OCI-LY1 (cell line): ENCODE results near the gene ODAM.
"Not testable (repeated sequence)": the region's sequence is repeated elsewhere in the genome, so short reads cannot be mapped to it uniquely, and the experiment has no call there.

Experiments used
- H2AFZ ChIP-seq: fragments of 200-600 bp; sonication (generic), shearing (Covaris generic); 2 replicates; pipeline ENCODE4 v1.6.0; 2014; ENCODE audit warnings: antibody characterized with exemption, mild to moderate bottlenecking, low read length
- H3F3A ChIP-seq: fragments of 200-600 bp; sonication (generic), shearing (Covaris generic); 2 replicates; pipeline ENCODE4 v1.6.0; 2014; ENCODE audit warnings: mild to moderate bottlenecking, antibody characterized with exemption, low read length, moderate library complexity; ENCODE audit not compliant: insufficient read depth
- H3K27ac ChIP-seq: fragments of 200-600 bp; sonication (generic); 2 replicates; pipeline ENCODE4 v1.5.1; 2014; ENCODE audit warnings: low read length, mixed run types, mild to moderate bottlenecking, low read depth; ENCODE audit not compliant: poor library complexity, severe bottlenecking
- H3K27me3 ChIP-seq: fragments of 200-600 bp; sonication (generic); 2 replicates; pipeline ENCODE4 v1.6.0; 2014; ENCODE audit warnings: antibody characterized with exemption, mild to moderate bottlenecking, low read length, moderate library complexity; ENCODE audit not compliant: insufficient read depth
- H3K36me3 ChIP-seq: fragments of 200-600 bp; sonication (generic); 2 replicates; pipeline ENCODE4 v1.6.1; 2014; ENCODE audit warnings: mild to moderate bottlenecking, antibody characterized with exemption, low read length, moderate library complexity, mixed read lengths; ENCODE audit not compliant: insufficient read depth
- H3K4me1 ChIP-seq: fragments of 200-600 bp; sonication (generic); 2 replicates; pipeline ENCODE4 v1.5.1; 2014; ENCODE audit warnings: mild to moderate bottlenecking, low read length, moderate library complexity; ENCODE audit not compliant: insufficient read depth, severe bottlenecking
- H3K4me2 ChIP-seq: fragments of 200-600 bp; sonication (generic), shearing (Covaris generic); 2 replicates; pipeline ENCODE4 v1.6.1; 2014; ENCODE audit warnings: low read length
- H3K4me3 ChIP-seq: fragments of 200-600 bp; sonication (generic); 2 replicates; pipeline ENCODE4 v1.5.1; 2014; ENCODE audit warnings: low read length, low read depth, mild to moderate bottlenecking, mixed read lengths; ENCODE audit not compliant: poor library complexity, severe bottlenecking
- H3K79me2 ChIP-seq: fragments of 200-600 bp; shearing (Covaris generic); 2 replicates; pipeline ENCODE4 v1.6.1; 2016; ENCODE audit warnings: mixed run types, low read length, mixed read lengths; ENCODE audit not compliant: insufficient read depth
- H3K9ac ChIP-seq: fragments of 200-600 bp; sonication (generic), shearing (Covaris generic); 2 replicates; pipeline ENCODE4 v1.6.1; 2014; ENCODE audit warnings: mild to moderate bottlenecking, low read length, mixed read lengths
- H3K9me2 ChIP-seq: fragments of 200-600 bp; sonication (generic), shearing (Covaris generic); 2 replicates; pipeline ENCODE4 v1.6.1; 2014; ENCODE audit warnings: low read depth, mild to moderate bottlenecking, low read length, mixed read lengths
- H3K9me3 ChIP-seq: fragments of 200-600 bp; shearing (Covaris generic); 2 replicates; pipeline ENCODE4 v1.6.1; 2014; ENCODE audit warnings: low read length, mixed read lengths
- H4K20me1 ChIP-seq: fragments of 200-600 bp; sonication (generic), shearing (Covaris generic); 2 replicates; pipeline ENCODE4 v1.6.0; 2016; ENCODE audit warnings: mild to moderate bottlenecking, low read length; ENCODE audit not compliant: insufficient read depth
- EZH2 ChIP-seq: fragments of 200-600 bp; sonication (generic), shearing (Covaris generic); IDR thresholded peaks from 2 replicates; pipeline ENCODE4 v1.8.0; 2017; ENCODE audit warnings: borderline replicate concordance, mixed run types, mild to moderate bottlenecking, antibody characterized with exemption, low read length, moderate library complexity, mixed read lengths
- TF ChIP-seq, protein P1 (sequence below): fragments of 200-600 bp; sonication (generic), shearing (Covaris generic); IDR thresholded peaks from 2 replicates; pipeline ENCODE4 v1.5.1; 2017; ENCODE audit warnings: mild to moderate bottlenecking, antibody characterized with exemption, low read length, moderate library complexity, mixed read lengths

The ODAM gene

DNA sequence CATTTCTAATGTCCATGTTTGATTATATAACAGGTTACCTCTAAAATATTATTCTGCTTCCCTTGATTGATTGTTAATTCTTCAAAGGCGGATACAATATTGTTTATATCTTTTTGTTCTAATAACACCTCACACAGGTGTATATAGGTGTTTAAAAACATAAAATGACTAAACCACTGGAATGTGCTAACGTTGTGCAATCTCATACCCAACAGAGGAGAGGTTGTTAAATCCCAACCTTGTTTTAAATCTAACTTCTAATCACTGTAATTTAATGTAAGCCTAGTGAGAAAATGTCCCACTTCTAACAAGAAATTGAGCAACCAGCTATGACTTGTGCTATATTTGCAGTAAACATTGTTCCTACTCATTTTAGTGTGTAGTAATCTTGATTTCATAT lies 1.3 kb downstream of the ODAM start:
- Histone ChIP-seq H3K27ac (no peak overlapping the region), H3K4me1 (no peaks in the 10 kb centered on the region), H3K9ac (no peak overlapping the region), H3K9me2 (no peaks in the 10 kb centered on the region), H4K20me1 (no peaks in the 10 kb centered on the region), H3F3A (no peaks in the 10 kb centered on the region), H3K36me3 (no peaks in the 10 kb centered on the region), H3K9me3 (no peaks in the 10 kb centered on the region), H3K4me3 (no peak overlapping the region), H2AFZ (no peak overlapping the region), H3K27me3 (no peaks in the 10 kb centered on the region), H3K79me2 (no peaks in the 10 kb centered on the region), H3K4me2 (no peak overlapping the region)
- TF ChIP-seq, protein P1, sequence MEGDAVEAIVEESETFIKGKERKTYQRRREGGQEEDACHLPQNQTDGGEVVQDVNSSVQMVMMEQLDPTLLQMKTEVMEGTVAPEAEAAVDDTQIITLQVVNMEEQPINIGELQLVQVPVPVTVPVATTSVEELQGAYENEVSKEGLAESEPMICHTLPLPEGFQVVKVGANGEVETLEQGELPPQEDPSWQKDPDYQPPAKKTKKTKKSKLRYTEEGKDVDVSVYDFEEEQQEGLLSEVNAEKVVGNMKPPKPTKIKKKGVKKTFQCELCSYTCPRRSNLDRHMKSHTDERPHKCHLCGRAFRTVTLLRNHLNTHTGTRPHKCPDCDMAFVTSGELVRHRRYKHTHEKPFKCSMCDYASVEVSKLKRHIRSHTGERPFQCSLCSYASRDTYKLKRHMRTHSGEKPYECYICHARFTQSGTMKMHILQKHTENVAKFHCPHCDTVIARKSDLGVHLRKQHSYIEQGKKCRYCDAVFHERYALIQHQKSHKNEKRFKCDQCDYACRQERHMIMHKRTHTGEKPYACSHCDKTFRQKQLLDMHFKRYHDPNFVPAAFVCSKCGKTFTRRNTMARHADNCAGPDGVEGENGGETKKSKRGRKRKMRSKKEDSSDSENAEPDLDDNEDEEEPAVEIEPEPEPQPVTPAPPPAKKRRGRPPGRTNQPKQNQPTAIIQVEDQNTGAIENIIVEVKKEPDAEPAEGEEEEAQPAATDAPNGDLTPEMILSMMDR = no peak

DNA sequence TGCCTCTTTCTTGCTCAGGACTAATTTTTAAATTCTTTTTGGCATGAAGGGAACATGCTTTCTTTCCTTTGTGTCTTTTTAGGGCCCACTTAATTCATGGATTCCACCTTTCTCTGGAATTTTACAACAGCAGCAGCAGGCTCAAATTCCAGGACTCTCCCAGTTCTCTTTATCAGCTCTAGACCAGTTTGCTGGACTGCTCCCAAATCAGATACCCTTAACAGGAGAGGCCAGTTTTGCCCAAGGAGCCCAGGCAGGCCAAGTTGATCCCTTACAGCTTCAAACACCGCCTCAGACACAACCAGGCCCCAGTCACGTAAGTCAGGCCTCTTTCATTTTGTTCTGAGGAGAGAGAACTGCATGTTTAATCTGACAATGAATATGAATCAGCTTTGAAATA lies 2.3 kb downstream of the ODAM start:
- Histone ChIP-seq H4K20me1 (no peaks in the 10 kb centered on the region), H3K4me1 (no peaks in the 10 kb centered on the region), H3K27ac (no peak overlapping the region), H3F3A (no peaks in the 10 kb centered on the region), H3K9ac (no peak overlapping the region), H2AFZ (no peak overlapping the region), H3K4me2 (no peak overlapping the region), H3K27me3 (no peaks in the 10 kb centered on the region), H3K4me3 (no peak overlapping the region), H3K9me2 (no peaks in the 10 kb centered on the region), H3K9me3 (no peaks in the 10 kb centered on the region), H3K79me2 (no peaks in the 10 kb centered on the region), H3K36me3 (no peaks in the 10 kb centered on the region)
- TF ChIP-seq EZH2 = no peak
- TF ChIP-seq, protein P1 = no peak

DNA sequence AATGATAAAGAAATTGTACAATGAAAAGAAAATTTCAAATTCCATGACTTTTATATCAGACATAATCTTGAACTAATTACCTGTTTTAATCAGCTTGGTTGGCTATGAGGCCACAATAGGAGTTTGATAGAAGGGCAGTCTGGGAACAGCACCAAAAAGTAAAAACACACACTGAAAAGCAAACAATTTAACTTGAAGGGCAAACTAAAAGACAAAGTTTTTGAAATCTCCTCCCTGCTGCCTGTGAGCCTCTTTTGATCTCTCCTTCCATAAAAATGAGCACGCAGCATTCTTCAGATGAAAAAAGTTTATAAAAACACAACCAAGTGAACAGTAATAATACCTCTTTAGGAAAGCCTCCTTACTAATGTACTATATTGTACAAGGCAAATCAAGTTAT lies 8.1 kb downstream of the ODAM start:
- Histone ChIP-seq H3K4me2 (no peak overlapping the region), H3K9ac (no peak overlapping the region), H3K9me3 (no peaks in the 10 kb centered on the region), H3K79me2 (no peaks in the 10 kb centered on the region), H3K4me3 (no peak overlapping the region), H3K27ac (no peak overlapping the region), H4K20me1 (no peaks in the 10 kb centered on the region), H3K4me1 (no peaks in the 10 kb centered on the region), H3K36me3 (no peaks in the 10 kb centered on the region), H3K9me2 (no peaks in the 10 kb centered on the region), H3K27me3 (no peaks in the 10 kb centered on the region), H3F3A (no peaks in the 10 kb centered on the region), H2AFZ (no peak overlapping the region)
- TF ChIP-seq, protein P1 = no peak
- no peak for TF ChIP-seq EZH2

DNA sequence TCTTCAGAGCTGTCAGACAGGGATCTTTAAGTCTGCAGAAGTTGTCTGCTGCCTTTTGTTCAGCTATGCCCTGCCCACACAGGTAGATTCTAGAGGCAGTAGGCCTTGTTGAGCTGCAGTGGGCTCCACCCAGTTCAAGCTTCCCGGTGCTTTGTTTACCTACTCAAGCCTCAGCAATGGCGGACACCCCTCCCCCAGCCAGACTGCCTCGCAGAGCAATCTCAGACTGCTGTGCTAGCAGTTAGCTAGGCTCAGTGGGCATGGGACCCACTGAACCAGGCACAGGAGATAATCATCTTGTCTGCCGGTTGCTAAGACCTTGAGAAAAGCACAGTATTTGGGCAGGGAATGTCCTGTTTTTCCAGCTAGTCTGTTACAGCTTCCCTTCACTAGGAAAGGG lies 17.2 kb downstream of the ODAM start:
- H3K36me3 ChIP-seq, H3K79me2 ChIP-seq, H3K4me1 ChIP-seq, H4K20me1 ChIP-seq, H3K4me3 ChIP-seq, H3K27me3 ChIP-seq, H3K9ac ChIP-seq, H3K9me2 ChIP-seq, H3K9me3 ChIP-seq, H3K27ac ChIP-seq, H2AFZ ChIP-seq, H3K4me2 ChIP-seq, H3F3A ChIP-seq: not testable (repeated sequence)

DNA sequence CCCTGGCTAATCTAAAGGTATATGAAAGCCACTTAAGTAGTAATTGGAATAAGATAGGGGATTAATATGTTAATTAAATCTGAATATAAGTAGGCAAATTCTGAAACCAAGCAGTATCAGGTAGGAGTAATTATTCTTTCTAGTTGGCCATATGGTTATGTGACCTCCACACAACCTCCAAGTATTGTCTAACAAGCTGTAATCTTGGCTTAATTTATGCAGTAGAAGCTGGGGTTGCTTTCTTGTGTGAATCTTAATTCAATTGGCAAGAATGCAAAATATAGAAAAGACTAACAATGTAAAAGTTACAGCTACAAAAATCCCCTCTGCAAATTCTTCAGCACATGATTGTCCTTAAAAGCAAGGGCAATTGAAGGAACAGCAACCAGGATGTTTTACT lies 20.6 kb downstream of the ODAM start:
- H2AFZ ChIP-seq, H3K4me2 ChIP-seq, H4K20me1 ChIP-seq, H3K27ac ChIP-seq, H3K9me3 ChIP-seq, H3K79me2 ChIP-seq, H3K4me1 ChIP-seq, H3K9ac ChIP-seq, H3K4me3 ChIP-seq, H3F3A ChIP-seq, H3K9me2 ChIP-seq, H3K27me3 ChIP-seq, H3K36me3 ChIP-seq: not testable (repeated sequence)

DNA sequence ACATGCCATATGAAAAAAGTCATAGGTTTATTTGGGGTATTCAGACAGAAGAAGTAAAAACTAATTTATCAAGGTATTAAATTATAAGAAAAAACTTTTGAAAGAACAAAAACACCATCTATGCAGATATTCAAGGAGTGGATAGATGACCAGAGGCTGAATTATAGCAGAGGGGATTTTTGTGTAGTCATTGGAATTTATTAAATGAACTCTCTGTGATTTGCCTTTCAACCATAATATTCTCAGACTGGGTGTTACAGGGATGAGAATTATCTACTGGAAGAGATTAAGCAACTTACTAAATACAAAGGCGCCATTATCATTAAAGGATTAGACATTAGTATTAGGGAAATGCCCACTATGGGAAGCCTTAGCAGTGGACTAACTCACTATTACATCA lies 21.0 kb downstream of the ODAM start:
- not testable (repeated sequence) for H3K9me3 ChIP-seq, H2AFZ ChIP-seq, H3K4me2 ChIP-seq, H3K27ac ChIP-seq, H3K36me3 ChIP-seq, H3K9me2 ChIP-seq, H3K79me2 ChIP-seq, H3K4me3 ChIP-seq, H3K4me1 ChIP-seq, H3K27me3 ChIP-seq, H3F3A ChIP-seq, H4K20me1 ChIP-seq, H3K9ac ChIP-seq
